SK-N-SH (cell line): ENCODE data around the gene PHLDB2. TPM values are rescaled to one million over a fixed set of nuclear protein-coding genes. Genes with fewer than 3 reads are reported as not detected.

Source experiments
- CTCF ChIA-PET: fragments of 300-600, 350-600 bp; formaldehyde crosslinking; extraction: SDS; loops from one replicate; lab custom pipeline; 2021; lab: Yijun Ruan, JAX
- POLR2A ChIA-PET: fragments of 350-600 bp; sonication (Branson Sonifier 250); formaldehyde crosslinking; extraction: SDS; loops from one replicate; lab custom pipeline; 2020; ENCODE audit warnings: antibody characterized with exemption, inconsistent platforms; lab: Yijun Ruan, JAX
- DNase-seq: peaks from one replicate; pipeline ENCODE4 v3.0.0; 2012
- H2AFZ ChIP-seq: fragments of 200-600 bp; sonication (generic); 2 replicates; pipeline ENCODE4 v1.8.1; 2016; ENCODE audit warnings: antibody characterized with exemption, mild to moderate bottlenecking, low read depth
- H3F3A ChIP-seq: fragments of 200-600 bp; sonication (generic); replicated peaks from 2 replicates; pipeline ENCODE3; 2016; ENCODE audit warnings: antibody characterized with exemption, mild to moderate bottlenecking; ENCODE audit not compliant: insufficient read depth
- H3K27ac ChIP-seq, 2 experiments: fragments of 200-500 bp in 1 of 2; fragments of 200-600 bp in 1 of 2; sonication (Bioruptor generic) in 1 of 2; sonication (generic), shearing (Covaris generic) in 1 of 2; 2 replicates each; pipeline versions ENCODE4 v1.5.1 to v1.6.1; 2014 to 2016; ENCODE audit warnings: low read depth in 2 of 2, inconsistent platforms in 1 of 2, low read length in 1 of 2, mild to moderate bottlenecking in 1 of 2, mixed read lengths in 1 of 2
- H3K27me3 ChIP-seq: fragments of 200-600 bp; sonication (generic), shearing (Covaris generic); 2 replicates; pipeline ENCODE4 v1.6.1; 2016; ENCODE audit warnings: mixed run types; ENCODE audit not compliant: insufficient read depth
- H3K36me3 ChIP-seq, 2 experiments: fragments of 200-500 bp in 1 of 2; fragments of 200-600 bp in 1 of 2; sonication (Bioruptor generic) in 1 of 2; sonication (generic) in 1 of 2; replicated peaks in 1 of 2; 2 replicates each; pipeline versions ENCODE3 to v1.5.1; 2014 to 2016; ENCODE audit warnings: low read length in 1 of 2, mild to moderate bottlenecking in 1 of 2; ENCODE audit not compliant: insufficient read depth in 2 of 2, control insufficient read depth in 1 of 2
- H3K4me1 ChIP-seq, 2 experiments: fragments of 200-500 bp in 1 of 2; fragments of 200-600 bp in 1 of 2; sonication (Bioruptor generic) in 1 of 2; sonication (generic), shearing (Covaris generic) in 1 of 2; 2 replicates each; pipeline versions ENCODE4 v1.5.1 to v1.6.1; 2014 to 2016; ENCODE audit warnings: low read depth in 1 of 2, low read length in 1 of 2, mixed run types in 1 of 2; ENCODE audit not compliant: insufficient read depth in 2 of 2, control insufficient read depth in 1 of 2
- H3K4me2 ChIP-seq: fragments of 200-600 bp; sonication (generic), shearing (Covaris generic); 2 replicates; pipeline ENCODE4 v1.6.1; 2017; ENCODE audit warnings: mixed run types
- H3K4me3 ChIP-seq, 2 experiments: fragments of 200-500 bp in 1 of 2; fragments of 200-600 bp in 1 of 2; sonication (Bioruptor generic) in 1 of 2; sonication (generic), shearing (Covaris generic) in 1 of 2; 2 replicates each; pipeline versions ENCODE4 v1.5.1 to v1.8.1; 2014 to 2016; ENCODE audit warnings: low read depth in 2 of 2, inconsistent platforms in 1 of 2, low read length in 1 of 2, mild to moderate bottlenecking in 1 of 2, mixed read lengths in 1 of 2, moderate library complexity in 1 of 2
- H3K79me2 ChIP-seq: fragments of 200-600 bp; sonication (generic); 2 replicates; pipeline ENCODE4 v1.8.1; 2017; ENCODE audit warnings: mild to moderate bottlenecking; ENCODE audit not compliant: insufficient read depth
- H3K9ac ChIP-seq: fragments of 200-600 bp; sonication (generic); 2 replicates; pipeline ENCODE4 v1.6.1; 2017; ENCODE audit warnings: mixed run types
- H3K9me2 ChIP-seq: fragments of 200-600 bp; sonication (generic); 2 replicates; pipeline ENCODE4 v1.6.1; 2017; ENCODE audit warnings: mixed run types
- H3K9me3 ChIP-seq: fragments of 200-600 bp; sonication (generic); 2 replicates; pipeline ENCODE4 v1.6.1; 2017; ENCODE audit warnings: mixed run types, mild to moderate bottlenecking, moderate library complexity
- H4K20me1 ChIP-seq: fragments of 200-600 bp; sonication (generic); 2 replicates; pipeline ENCODE4 v1.6.1; 2017; ENCODE audit warnings: mild to moderate bottlenecking, mixed run types; ENCODE audit not compliant: insufficient read depth
- CHD2 ChIP-seq: fragments of 150-350 bp; IDR thresholded peaks from 2 replicates; pipeline ENCODE4 v1.6.1; 2018; ENCODE audit warnings: low read length; ENCODE audit not compliant: partially characterized antibody
- EZH2phosphoT487 ChIP-seq: fragments of 200-600 bp; sonication (generic); IDR thresholded peaks from 2 replicates; pipeline ENCODE4 v1.6.1; 2017; ENCODE audit warnings: low read depth, mixed run types, mild to moderate bottlenecking, antibody characterized with exemption, moderate library complexity, borderline replicate concordance
- FOSL2 ChIP-seq: IDR thresholded peaks from 2 replicates; pipeline ENCODE4 v1.4.0; 2012; ENCODE audit warnings: low read depth, mild to moderate bottlenecking, moderate library complexity, borderline replicate concordance
- GABPA ChIP-seq: IDR thresholded peaks from 2 replicates; pipeline ENCODE4 v1.4.0; 2012; ENCODE audit warnings: low read depth, mild to moderate bottlenecking
- IRF3 ChIP-seq: fragments of 150-350 bp; IDR thresholded peaks from 2 replicates; pipeline ENCODE4 v1.6.1; 2016; ENCODE audit warnings: mild to moderate bottlenecking, low read depth, low read length
- JUND ChIP-seq: IDR thresholded peaks from 2 replicates; pipeline ENCODE4 v1.4.0; 2012
- MEF2A ChIP-seq: IDR thresholded peaks from 2 replicates; pipeline ENCODE4 v1.4.0; 2012; ENCODE audit warnings: low read depth, borderline replicate concordance
- MXI1 ChIP-seq: IDR thresholded peaks from 2 replicates; pipeline ENCODE4 v1.6.1; 2012; ENCODE audit warnings: mild to moderate bottlenecking, low read depth, low read length, improper control_type of control experiment
- NFIC ChIP-seq: IDR thresholded peaks from 2 replicates; pipeline ENCODE4 v1.4.0; 2012; ENCODE audit warnings: borderline replicate concordance
- POLR2AphosphoS5 ChIP-seq: IDR thresholded peaks from 2 replicates; pipeline ENCODE4 v1.6.1; 2012; ENCODE audit warnings: low read depth, low read length
- RAD21 ChIP-seq: IDR thresholded peaks from 2 replicates; pipeline ENCODE4 v1.6.1; 2012; ENCODE audit warnings: mild to moderate bottlenecking, low read length
- RCOR1 ChIP-seq: fragments of 150-350 bp; IDR thresholded peaks from 2 replicates; pipeline ENCODE4 v1.6.1; 2017; ENCODE audit warnings: antibody characterized with exemption, low read length
- RXRA ChIP-seq: IDR thresholded peaks from 2 replicates; pipeline ENCODE4 v1.4.0; 2012; ENCODE audit warnings: low read depth, mild to moderate bottlenecking, borderline replicate concordance
- TAF1 ChIP-seq: IDR thresholded peaks from 2 replicates; pipeline ENCODE4 v1.6.1; 2012; ENCODE audit warnings: low read depth, mild to moderate bottlenecking, low read length, moderate library complexity, borderline replicate concordance
- TCF12 ChIP-seq: IDR thresholded peaks from 2 replicates; pipeline ENCODE4 v1.4.0; 2012
- TEAD4 ChIP-seq: IDR thresholded peaks from 2 replicates; pipeline ENCODE4 v1.4.0; 2012; ENCODE audit warnings: mild to moderate bottlenecking, borderline replicate concordance; ENCODE audit not compliant: insufficient read depth
- WGBS: methylation state at CpG from one replicate; pipeline ENCODE4 v1.1.6; 2017; ENCODE audit warnings: low lambda C conversion rate; 5-methylcytosine and 5-hydroxymethylcytosine counted together
- polyA plus RNA-seq, 3 experiments: library from polyadenylated mRNA; depleted of rRNA; stranded (reverse); fragments of >200 nt; gene quantifications; 2 replicates each; pipeline ENCODE4 v1.2.3, GENCODE V29; 2012
- TF ChIP-seq, protein P1 (sequence below): fragments of 150-350 bp; IDR thresholded peaks from 2 replicates; pipeline ENCODE4 v1.6.1; 2017; ENCODE audit warnings: antibody characterized with exemption, low read length, low read depth, borderline replicate concordance
- TF ChIP-seq, protein P2 (sequence below): fragments of 200-600 bp; sonication (generic); IDR thresholded peaks from 2 replicates; pipeline ENCODE4 v1.6.1; 2017; ENCODE audit warnings: antibody characterized with exemption, mild to moderate bottlenecking, moderate library complexity
- TF ChIP-seq, protein P3 (sequence below): IDR thresholded peaks from 2 replicates; pipeline ENCODE4 v1.6.1; 2012; ENCODE audit warnings: mild to moderate bottlenecking, low read depth, low read length, moderate library complexity
- TF ChIP-seq, protein P4 (sequence below): IDR thresholded peaks from 2 replicates; pipeline ENCODE4; 2012

The PHLDB2 gene
- polyA plus RNA-seq, 1 of the 3 experiments (the other 2 are of a cell fraction) = 18.0 TPM

GRCh38 chr3:111899966-111900365 is 40.9 kb downstream of the PHLDB2 start:
- WGBS = 91% methylated on average over 2 of the region's 2 CpGs
- H2AFZ ChIP-seq = no peak overlapping the region
- peaks cover 28% of the 10 kb centered on the region for H3F3A ChIP-seq
- peaks cover 99% of the 10 kb centered on the region for H3K79me2 ChIP-seq
- H3K4me1 ChIP-seq = peaks cover 0 to 25% of the 10 kb centered on the region in 2 experiments; a peak in 3 of 4 replicates
- H3K27ac ChIP-seq = no peak overlapping the region
- CTCF ChIA-PET = interaction anchor here (1.3 to 1.4 kb wide), 2 partner anchors 67 to 1577 kb away, joined by 3 to 4 read pairs; no protein-coding TSS in a partner anchor
- no peak for DNase-seq
- H3K36me3 ChIP-seq = peaks cover 0 to 35% of the 10 kb centered on the region in 2 experiments
- TF ChIP-seq, protein P1, sequence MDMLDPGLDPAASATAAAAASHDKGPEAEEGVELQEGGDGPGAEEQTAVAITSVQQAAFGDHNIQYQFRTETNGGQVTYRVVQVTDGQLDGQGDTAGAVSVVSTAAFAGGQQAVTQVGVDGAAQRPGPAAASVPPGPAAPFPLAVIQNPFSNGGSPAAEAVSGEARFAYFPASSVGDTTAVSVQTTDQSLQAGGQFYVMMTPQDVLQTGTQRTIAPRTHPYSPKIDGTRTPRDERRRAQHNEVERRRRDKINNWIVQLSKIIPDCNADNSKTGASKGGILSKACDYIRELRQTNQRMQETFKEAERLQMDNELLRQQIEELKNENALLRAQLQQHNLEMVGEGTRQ = no peak
- TF ChIP-seq, protein P2, sequence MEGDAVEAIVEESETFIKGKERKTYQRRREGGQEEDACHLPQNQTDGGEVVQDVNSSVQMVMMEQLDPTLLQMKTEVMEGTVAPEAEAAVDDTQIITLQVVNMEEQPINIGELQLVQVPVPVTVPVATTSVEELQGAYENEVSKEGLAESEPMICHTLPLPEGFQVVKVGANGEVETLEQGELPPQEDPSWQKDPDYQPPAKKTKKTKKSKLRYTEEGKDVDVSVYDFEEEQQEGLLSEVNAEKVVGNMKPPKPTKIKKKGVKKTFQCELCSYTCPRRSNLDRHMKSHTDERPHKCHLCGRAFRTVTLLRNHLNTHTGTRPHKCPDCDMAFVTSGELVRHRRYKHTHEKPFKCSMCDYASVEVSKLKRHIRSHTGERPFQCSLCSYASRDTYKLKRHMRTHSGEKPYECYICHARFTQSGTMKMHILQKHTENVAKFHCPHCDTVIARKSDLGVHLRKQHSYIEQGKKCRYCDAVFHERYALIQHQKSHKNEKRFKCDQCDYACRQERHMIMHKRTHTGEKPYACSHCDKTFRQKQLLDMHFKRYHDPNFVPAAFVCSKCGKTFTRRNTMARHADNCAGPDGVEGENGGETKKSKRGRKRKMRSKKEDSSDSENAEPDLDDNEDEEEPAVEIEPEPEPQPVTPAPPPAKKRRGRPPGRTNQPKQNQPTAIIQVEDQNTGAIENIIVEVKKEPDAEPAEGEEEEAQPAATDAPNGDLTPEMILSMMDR = no peak
- TF ChIP-seq JUND (no peak), FOSL2 (no peak), NFIC (no peak), RAD21 (no peak), TEAD4 (no peak), MXI1 (no peak), RXRA (no peak), CHD2 (no peak), IRF3 (no peak), POLR2AphosphoS5 (no peak), MEF2A (no peak), GABPA (no peak), TCF12 (no peak), TAF1 (no peak), RCOR1 (no peak), EZH2phosphoT487 (no peak)
- TF ChIP-seq, protein P3, sequence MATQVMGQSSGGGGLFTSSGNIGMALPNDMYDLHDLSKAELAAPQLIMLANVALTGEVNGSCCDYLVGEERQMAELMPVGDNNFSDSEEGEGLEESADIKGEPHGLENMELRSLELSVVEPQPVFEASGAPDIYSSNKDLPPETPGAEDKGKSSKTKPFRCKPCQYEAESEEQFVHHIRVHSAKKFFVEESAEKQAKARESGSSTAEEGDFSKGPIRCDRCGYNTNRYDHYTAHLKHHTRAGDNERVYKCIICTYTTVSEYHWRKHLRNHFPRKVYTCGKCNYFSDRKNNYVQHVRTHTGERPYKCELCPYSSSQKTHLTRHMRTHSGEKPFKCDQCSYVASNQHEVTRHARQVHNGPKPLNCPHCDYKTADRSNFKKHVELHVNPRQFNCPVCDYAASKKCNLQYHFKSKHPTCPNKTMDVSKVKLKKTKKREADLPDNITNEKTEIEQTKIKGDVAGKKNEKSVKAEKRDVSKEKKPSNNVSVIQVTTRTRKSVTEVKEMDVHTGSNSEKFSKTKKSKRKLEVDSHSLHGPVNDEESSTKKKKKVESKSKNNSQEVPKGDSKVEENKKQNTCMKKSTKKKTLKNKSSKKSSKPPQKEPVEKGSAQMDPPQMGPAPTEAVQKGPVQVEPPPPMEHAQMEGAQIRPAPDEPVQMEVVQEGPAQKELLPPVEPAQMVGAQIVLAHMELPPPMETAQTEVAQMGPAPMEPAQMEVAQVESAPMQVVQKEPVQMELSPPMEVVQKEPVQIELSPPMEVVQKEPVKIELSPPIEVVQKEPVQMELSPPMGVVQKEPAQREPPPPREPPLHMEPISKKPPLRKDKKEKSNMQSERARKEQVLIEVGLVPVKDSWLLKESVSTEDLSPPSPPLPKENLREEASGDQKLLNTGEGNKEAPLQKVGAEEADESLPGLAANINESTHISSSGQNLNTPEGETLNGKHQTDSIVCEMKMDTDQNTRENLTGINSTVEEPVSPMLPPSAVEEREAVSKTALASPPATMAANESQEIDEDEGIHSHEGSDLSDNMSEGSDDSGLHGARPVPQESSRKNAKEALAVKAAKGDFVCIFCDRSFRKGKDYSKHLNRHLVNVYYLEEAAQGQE = no peak
- TF ChIP-seq, protein P4, sequence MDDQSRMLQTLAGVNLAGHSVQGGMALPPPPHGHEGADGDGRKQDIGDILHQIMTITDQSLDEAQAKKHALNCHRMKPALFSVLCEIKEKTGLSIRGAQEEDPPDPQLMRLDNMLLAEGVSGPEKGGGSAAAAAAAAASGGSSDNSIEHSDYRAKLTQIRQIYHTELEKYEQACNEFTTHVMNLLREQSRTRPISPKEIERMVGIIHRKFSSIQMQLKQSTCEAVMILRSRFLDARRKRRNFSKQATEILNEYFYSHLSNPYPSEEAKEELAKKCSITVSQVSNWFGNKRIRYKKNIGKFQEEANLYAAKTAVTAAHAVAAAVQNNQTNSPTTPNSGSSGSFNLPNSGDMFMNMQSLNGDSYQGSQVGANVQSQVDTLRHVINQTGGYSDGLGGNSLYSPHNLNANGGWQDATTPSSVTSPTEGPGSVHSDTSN = no peak
- H3K4me2 ChIP-seq = no peak overlapping the region
- no peaks in the 10 kb centered on the region for H3K9me3 ChIP-seq
- no peaks in the 10 kb centered on the region for H3K9me2 ChIP-seq
- H3K4me3 ChIP-seq = no peak overlapping the region
- no peaks in the 10 kb centered on the region for H3K27me3 ChIP-seq
- no peak overlapping the region for H3K9ac ChIP-seq
- POLR2A ChIA-PET = no interaction called here
- H4K20me1 ChIP-seq = no peaks in the 10 kb centered on the region
